GM23338 (cell line): ENCODE results near the gene PRPF18. TPM values are rescaled to one million over a fixed set of nuclear protein-coding genes. Genes with fewer than 3 reads are reported as not detected.

Source experiments
- ATAC-seq: fragments of 200-7000 bp; cut with Tn5 transposase; 3 replicates; pipeline ENCODE4 v1.9.1; 2020
- DNase-seq: peaks from one replicate; pipeline ENCODE4 v3.0.0-alpha.2; 2015; ENCODE audit warnings: low spot score
- H2AFZ ChIP-seq: fragments of 200-600 bp; sonication (generic); 2 replicates; pipeline ENCODE4 v1.8.0; 2016; ENCODE audit warnings: antibody characterized with exemption, mild to moderate bottlenecking, moderate library complexity
- H3F3A ChIP-seq: fragments of 200-600 bp; sonication (generic); replicated peaks from 2 replicates; pipeline ENCODE4 v1.8.0; 2017; ENCODE audit warnings: antibody characterized with exemption, mixed run types, low read depth
- H3K27ac ChIP-seq: fragments of 200-600 bp; sonication (generic); 2 replicates; pipeline ENCODE4 v1.6.1; 2016; ENCODE audit warnings: low read depth
- H3K27me3 ChIP-seq: fragments of 200-600 bp; sonication (generic); 2 replicates; pipeline ENCODE4 v1.8.0; 2016; ENCODE audit warnings: mild to moderate bottlenecking, mixed run types, moderate library complexity; ENCODE audit not compliant: insufficient read depth
- H3K36me3 ChIP-seq: fragments of 200-600 bp; sonication (generic); 2 replicates; pipeline ENCODE4 v1.8.0; 2016; ENCODE audit warnings: mild to moderate bottlenecking; ENCODE audit not compliant: insufficient read depth
- H3K4me1 ChIP-seq: fragments of 200-600 bp; sonication (generic); 2 replicates; pipeline ENCODE4 v1.8.0; 2016; ENCODE audit warnings: mild to moderate bottlenecking, moderate library complexity; ENCODE audit not compliant: insufficient read depth
- H3K4me2 ChIP-seq: fragments of 200-600 bp; sonication (generic); 2 replicates; pipeline ENCODE4 v1.7.1; 2017; ENCODE audit warnings: mixed run types
- H3K4me3 ChIP-seq: fragments of 200-600 bp; sonication (generic); 2 replicates; pipeline ENCODE4 v1.6.1; 2016; ENCODE audit warnings: mixed run types
- H3K79me2 ChIP-seq: fragments of 200-600 bp; sonication (generic); replicated peaks from 2 replicates; pipeline ENCODE4 v1.8.0; 2017; ENCODE audit warnings: mild to moderate bottlenecking; ENCODE audit not compliant: insufficient read depth
- H3K9me2 ChIP-seq: fragments of 200-600 bp; sonication (generic); 2 replicates; pipeline ENCODE4 v1.8.0; 2017; ENCODE audit not compliant: insufficient read depth
- H4K20me1 ChIP-seq: fragments of 200-600 bp; sonication (generic); replicated peaks from 2 replicates; pipeline ENCODE4 v1.8.0; 2017; ENCODE audit warnings: mild to moderate bottlenecking; ENCODE audit not compliant: insufficient read depth
- H3K27ac Mint-ChIP-seq: 2 replicates; pipeline ENCODE4 v1.8.0; 2020; ENCODE audit warnings: inconsistent platforms, mild to moderate bottlenecking, moderate library complexity, mixed read lengths
- H3K27me3 Mint-ChIP-seq: 3 replicates; pipeline ENCODE4 v1.8.0; 2022; ENCODE audit warnings: low read depth, mild to moderate bottlenecking, moderate library complexity, mixed read lengths, inconsistent platforms; ENCODE audit not compliant: insufficient read depth, poor library complexity
- H3K36me3 Mint-ChIP-seq: 3 replicates; pipeline ENCODE4 v1.8.0; 2021; ENCODE audit warnings: low read depth, mild to moderate bottlenecking, inconsistent platforms, moderate library complexity, mixed read lengths
- H3K4me1 Mint-ChIP-seq: 3 replicates; pipeline ENCODE4 v1.8.0; 2020; ENCODE audit warnings: mild to moderate bottlenecking, inconsistent platforms, mixed read lengths
- H3K4me3 Mint-ChIP-seq: 3 replicates; pipeline ENCODE4 v1.8.0; 2021; ENCODE audit warnings: moderate library complexity, mild to moderate bottlenecking, inconsistent platforms, mixed read lengths
- H3K9me3 Mint-ChIP-seq: 3 replicates; pipeline ENCODE4 v1.8.0; 2020; ENCODE audit warnings: moderate library complexity, mild to moderate bottlenecking, inconsistent platforms, mixed read lengths
- CREB1 ChIP-seq: fragments of 250-450 bp; sonication (Bioruptor Pico); IDR thresholded peaks from 2 replicates; pipeline ENCODE4 v1.5.0; 2020; ENCODE audit warnings: low read depth, mild to moderate bottlenecking, moderate library complexity
- ETS1 ChIP-seq: IDR thresholded peaks from 2 replicates; pipeline ENCODE4 v1.6.1; 2016; ENCODE audit warnings: antibody characterized with exemption
- EZH2 ChIP-seq: fragments of 200-600 bp; sonication (generic); IDR thresholded peaks from one replicate; pipeline ENCODE4 v1.8.0; 2017; ENCODE audit warnings: antibody characterized with exemption, mild to moderate bottlenecking, low read depth; ENCODE audit not compliant: unreplicated experiment
- JUNB ChIP-seq: IDR thresholded peaks from one replicate; pipeline ENCODE4 v1.6.1; 2016; ENCODE audit warnings: antibody characterized with exemption; ENCODE audit not compliant: unreplicated experiment
- NANOG ChIP-seq: IDR thresholded peaks from 2 replicates; pipeline ENCODE4 v1.6.1; 2016; ENCODE audit warnings: antibody characterized with exemption, borderline replicate concordance
- POLR2AphosphoS5 ChIP-seq: IDR thresholded peaks from 2 replicates; pipeline ENCODE4 v1.6.1; 2016; ENCODE audit warnings: antibody characterized with exemption, low read depth
- REST ChIP-seq: IDR thresholded peaks from one replicate; pipeline ENCODE4 v1.6.1; 2018; ENCODE audit warnings: antibody characterized with exemption; ENCODE audit not compliant: unreplicated experiment
- STAT1 ChIP-seq: IDR thresholded peaks from one replicate; pipeline ENCODE4 v1.6.1; 2016; ENCODE audit warnings: antibody characterized with exemption; ENCODE audit not compliant: unreplicated experiment
- ZNF114 ChIP-seq: fragments of 250-450 bp; sonication (Bioruptor Pico); IDR thresholded peaks from 2 replicates; pipeline ENCODE4 v1.5.0; 2020; ENCODE audit warnings: mild to moderate bottlenecking, moderate library complexity
- ZNF331 ChIP-seq: fragments of 250-450 bp; sonication (Bioruptor Pico); IDR thresholded peaks from 2 replicates; pipeline ENCODE4 v1.5.0; 2020; ENCODE audit warnings: low read depth, mild to moderate bottlenecking, moderate library complexity
- ZNF462 ChIP-seq: fragments of 250-450 bp; sonication (Bioruptor Pico); IDR thresholded peaks from 2 replicates; pipeline ENCODE4 v1.5.0; 2020; ENCODE audit warnings: mild to moderate bottlenecking, moderate library complexity
- polyA plus RNA-seq: library from polyadenylated mRNA; unstranded; fragments of >200 nt; fragmentation: Nextera tagmentation; extraction: Ambion mirVana; gene quantifications from 2 replicates; pipeline ENCODE4 v1.2.1, GENCODE V29; 2016
- total RNA-seq: library from RNA; depleted of rRNA; stranded (reverse); fragments of >200 nt; shearing (Covaris generic); gene quantifications from 2 replicates; pipeline ENCODE4 v1.2.3, GENCODE V29; 2014

Gene PRPF18
- total and polyA plus RNA-seq, 2 experiments from 2014 or later = 15.1 to 17.2 TPM

GRCh38 chr10:13564576-13564975 is 22.2 kb upstream of the PRPF18 start (continued):
- TF ChIP-seq REST (no peak), NANOG (no peak), JUNB (no peak)

GRCh38 chr10:13567030-13567429 is 19.7 kb upstream of the PRPF18 start:
- Histone ChIP-seq H3K36me3 (no peaks in the 10 kb centered on the region), H3F3A (no peaks in the 10 kb centered on the region), H3K4me2 (no peak overlapping the region), H3K27me3 (no peaks in the 10 kb centered on the region), H3K79me2 (no peaks in the 10 kb centered on the region), H3K4me1 (no peaks in the 10 kb centered on the region), H4K20me1 (no peaks in the 10 kb centered on the region), H3K9me2 (no peaks in the 10 kb centered on the region), H3K27ac (no peak overlapping the region), H2AFZ (no peak overlapping the region), H3K4me3 (no peak overlapping the region)
- DNase-seq = no peak
- no peak for ATAC-seq
- peaks cover 6% of the 10 kb centered on the region for H3K27me3 Mint-ChIP-seq
- no peaks in the 10 kb centered on the region for H3K4me1 Mint-ChIP-seq
- peaks cover 13% of the 10 kb centered on the region; the same call in 2 of the 3 replicates for H3K36me3 Mint-ChIP-seq
- H3K27ac Mint-ChIP-seq = no peak overlapping the region
- H3K4me3 Mint-ChIP-seq = no peak overlapping the region
- H3K9me3 Mint-ChIP-seq = peaks cover 28% of the 10 kb centered on the region
- TF ChIP-seq POLR2AphosphoS5 (no peak), ETS1 (no peak), ZNF114 (CRISPR knock-in tag) (no peak), REST (no peak), STAT1 (no peak), JUNB (no peak), ZNF462 (CRISPR knock-in tag) (no peak), CREB1 (CRISPR knock-in tag) (no peak), EZH2 (no peak), ZNF331 (CRISPR knock-in tag) (no peak)
